ENCODE results near the gene RNU7-1.

Gene RNU7-1

GRCh38 chr12:6938353-6939190 lies 5.0 kb upstream of the RNU7-1 start:
- DNase-seq: no peak

DNA sequence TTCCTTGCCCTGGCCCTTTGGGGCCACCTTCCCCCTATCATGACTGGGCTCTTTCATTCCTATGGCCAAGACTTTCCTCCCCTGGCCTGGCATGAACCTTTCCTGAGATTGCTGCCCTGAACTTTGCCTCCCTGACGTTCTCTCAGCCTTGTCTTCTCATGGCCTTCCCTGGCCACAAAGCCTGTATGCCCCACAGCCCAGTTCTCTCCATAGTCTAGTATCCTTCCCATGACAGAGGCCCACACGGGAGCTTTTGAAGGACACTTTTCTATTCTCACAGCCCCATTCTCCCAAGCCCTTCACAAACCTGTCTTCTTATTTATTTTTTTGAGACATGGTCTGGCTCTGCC lies 4.5 kb upstream of the RNU7-1 start:
- DNase-seq: no peak

DNA sequence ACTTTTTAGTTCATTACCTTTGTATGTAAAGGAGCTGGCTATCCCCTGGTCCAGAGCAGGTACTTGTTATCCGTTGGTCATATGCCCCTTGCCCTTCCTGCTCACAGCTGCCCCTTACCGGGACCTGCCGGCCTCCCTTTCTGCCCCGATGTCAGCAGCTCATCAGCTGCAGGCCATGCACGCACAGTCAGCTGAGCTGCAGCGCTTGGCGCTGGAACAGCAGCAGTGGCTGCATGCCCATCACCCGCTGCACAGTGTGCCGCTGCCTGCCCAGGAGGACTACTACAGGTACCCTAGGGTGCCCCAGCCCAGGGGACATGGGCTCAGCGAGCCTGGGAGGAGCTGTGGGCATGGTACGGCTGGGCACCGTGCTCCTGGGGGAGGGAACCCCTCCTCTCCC lies 2.3 kb upstream of the RNU7-1 start:
- DNase-seq: no peak

DNA sequence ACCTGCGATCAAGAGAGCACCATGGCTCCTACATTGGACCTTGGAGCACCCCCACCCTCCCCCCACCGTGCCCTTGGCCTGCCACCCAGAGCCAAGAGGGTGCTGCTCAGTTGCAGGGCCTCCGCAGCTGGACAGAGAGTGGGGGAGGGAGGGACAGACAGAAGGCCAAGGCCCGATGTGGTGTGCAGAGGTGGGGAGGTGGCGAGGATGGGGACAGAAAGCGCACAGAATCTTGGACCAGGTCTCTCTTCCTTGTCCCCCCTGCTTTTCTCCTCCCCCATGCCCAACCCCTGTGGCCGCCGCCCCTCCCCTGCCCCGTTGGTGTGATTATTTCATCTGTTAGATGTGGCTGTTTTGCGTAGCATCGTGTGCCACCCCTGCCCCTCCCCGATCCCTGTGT lies 1.8 kb upstream of the RNU7-1 start:
- DNase-seq: no peak

DNA sequence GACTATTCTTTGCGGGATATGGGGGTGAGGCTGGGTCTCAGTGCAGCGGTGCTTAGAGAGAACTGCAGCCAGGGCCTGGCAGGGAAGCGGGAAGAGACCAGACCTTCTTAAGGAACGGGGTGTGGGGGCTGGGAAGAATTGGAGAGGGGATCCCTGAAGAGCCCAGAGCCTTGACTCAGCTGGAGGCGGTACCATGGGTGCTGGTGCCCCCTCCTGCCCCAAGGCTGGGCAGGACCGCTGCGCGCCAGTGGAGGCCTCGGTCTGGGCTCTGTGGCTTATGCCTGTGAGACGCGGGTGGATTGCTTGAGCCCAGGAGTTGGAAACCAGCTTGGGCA lies 1.3 kb upstream of the RNU7-1 start:
- no peak for DNase-seq

- DNase-seq: peak; percentile 79
Observed at GRCh38 chr12:6943389-6943721, 261 bp upstream of the RNU7-1 start.

GRCh38 chr12:6944381-6945186 lies 968 bp downstream of the RNU7-1 start:
- peak; percentile 55 for DNase-seq

DNA sequence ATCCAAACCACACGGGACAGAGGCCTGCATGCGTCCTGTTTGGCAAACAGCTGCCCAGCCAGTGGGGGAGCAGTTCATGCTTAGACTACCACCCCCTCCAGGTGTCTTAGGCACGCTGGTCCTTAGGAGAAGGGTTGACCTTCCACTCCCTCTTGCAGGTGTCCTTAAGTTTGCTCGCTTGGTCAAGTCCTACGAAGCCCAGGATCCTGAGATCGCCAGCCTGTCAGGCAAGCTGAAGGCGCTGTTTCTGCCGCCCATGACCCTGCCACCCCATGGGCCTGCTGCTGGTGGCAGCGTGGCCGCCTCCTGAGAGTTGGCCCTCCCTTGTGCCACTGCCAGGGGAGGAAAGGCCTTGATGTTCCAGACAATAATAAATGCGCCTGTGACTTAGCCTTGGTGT lies 2.0 kb downstream of the RNU7-1 start:
- no peak for DNase-seq

DNA sequence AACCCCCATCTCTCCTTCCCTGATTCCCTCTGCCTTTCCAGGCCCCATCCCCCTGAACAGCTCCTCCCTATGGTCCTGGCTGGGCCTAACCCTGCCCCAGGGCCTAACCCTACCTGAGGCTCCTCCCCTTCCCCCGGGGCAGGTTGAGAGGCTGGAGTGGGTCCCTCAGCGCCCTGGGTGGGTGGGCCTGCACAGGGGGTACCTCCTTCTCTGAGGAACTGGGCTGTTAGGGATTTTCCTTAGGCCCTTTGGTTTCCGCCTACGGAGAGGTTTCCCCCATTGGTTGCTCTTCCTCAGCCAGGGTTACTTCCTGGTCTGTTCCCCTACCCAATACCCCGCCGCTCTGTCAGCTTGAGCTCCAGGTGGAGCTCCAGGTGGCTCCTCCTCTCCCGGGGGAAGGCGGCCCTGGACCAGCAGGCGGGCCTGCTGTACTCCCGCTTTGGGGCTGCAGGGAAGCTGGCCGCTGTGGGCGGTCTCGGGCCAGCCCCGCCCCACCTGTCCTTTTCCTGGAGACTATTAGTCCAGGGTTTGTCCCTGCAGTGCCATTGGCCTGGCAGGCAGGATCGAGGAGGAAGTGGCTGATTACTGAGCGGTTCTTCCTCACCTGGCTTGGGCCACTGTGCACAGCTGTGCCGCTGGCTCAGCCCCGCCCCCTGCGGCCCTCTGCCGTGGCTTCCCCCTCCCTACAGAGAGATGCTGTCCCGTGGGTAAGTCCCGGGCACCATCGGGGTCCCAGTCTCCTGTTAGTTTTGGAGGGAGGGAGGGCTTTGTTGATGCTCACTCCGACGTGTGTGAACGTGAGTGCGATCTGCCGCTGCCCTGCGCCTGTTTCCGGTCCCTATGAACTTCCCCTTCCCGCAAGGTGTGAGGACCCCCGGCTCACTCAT lies 2.7 kb downstream of the RNU7-1 start:
- peak; percentile 81 for DNase-seq

DNA sequence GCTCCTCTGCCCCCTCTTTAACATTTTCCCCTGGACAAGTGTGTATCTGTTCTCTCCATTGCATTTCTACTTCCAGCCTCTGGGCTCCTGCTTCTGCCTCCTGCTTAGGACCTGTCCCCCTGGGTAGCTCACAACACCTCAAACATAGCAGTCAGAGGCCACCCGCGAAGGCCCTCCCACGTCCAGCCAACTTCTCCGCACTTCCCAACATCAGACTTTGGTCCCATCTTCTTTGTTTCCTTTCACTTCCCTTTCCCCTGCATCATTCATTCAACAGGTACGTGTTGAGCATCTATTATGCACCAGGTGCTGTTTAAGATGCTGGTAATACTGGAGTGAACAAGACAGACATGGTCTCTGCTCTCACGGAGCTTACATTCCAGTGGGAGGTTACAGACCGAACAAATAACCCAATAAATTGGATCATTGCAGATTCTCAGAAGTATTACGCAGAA lies 3.3 kb downstream of the RNU7-1 start:
- no peak for DNase-seq

- DNase-seq: no peak
Observed at GRCh38 chr12:6947615-6948014, 4.0 kb downstream of the RNU7-1 start.

GRCh38 chr12:6948873-6949594 lies 5.4 kb downstream of the RNU7-1 start:
- DNase-seq: no peak

DNA sequence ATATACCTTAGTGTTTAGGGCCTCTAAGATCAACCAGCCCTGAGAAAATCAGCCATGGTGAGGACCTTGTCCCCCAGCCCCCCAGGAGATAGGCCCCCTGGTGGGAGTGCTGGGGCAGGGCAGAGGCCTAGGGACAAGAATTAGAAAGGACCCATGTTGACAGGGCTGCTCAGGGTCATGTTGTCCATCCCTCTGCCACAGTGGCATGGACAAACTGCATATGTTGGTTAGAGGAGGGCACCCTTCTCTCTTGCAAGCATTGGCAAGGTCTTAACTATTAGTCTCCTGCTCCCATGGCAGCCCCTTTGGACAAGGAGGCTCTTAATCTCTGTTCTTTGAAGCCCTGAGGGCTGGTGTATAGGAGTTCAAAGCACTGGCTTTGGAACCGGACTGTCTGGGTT lies 6.8 kb downstream of the RNU7-1 start:
- DNase-seq: no peak

- DNase-seq: no peak
Observed at GRCh38 chr12:6950811-6951540, 7.4 kb downstream of the RNU7-1 start, which contains the start of gene PTPN6. Gene PTPN6 (plus strand): TSS chr12:6951356. CDS start chr12:6951513, 157 bp downstream.

- no peak for DNase-seq
Observed at GRCh38 chr12:6951551-6952120, 8.0 kb downstream of the RNU7-1 start.

DNA sequence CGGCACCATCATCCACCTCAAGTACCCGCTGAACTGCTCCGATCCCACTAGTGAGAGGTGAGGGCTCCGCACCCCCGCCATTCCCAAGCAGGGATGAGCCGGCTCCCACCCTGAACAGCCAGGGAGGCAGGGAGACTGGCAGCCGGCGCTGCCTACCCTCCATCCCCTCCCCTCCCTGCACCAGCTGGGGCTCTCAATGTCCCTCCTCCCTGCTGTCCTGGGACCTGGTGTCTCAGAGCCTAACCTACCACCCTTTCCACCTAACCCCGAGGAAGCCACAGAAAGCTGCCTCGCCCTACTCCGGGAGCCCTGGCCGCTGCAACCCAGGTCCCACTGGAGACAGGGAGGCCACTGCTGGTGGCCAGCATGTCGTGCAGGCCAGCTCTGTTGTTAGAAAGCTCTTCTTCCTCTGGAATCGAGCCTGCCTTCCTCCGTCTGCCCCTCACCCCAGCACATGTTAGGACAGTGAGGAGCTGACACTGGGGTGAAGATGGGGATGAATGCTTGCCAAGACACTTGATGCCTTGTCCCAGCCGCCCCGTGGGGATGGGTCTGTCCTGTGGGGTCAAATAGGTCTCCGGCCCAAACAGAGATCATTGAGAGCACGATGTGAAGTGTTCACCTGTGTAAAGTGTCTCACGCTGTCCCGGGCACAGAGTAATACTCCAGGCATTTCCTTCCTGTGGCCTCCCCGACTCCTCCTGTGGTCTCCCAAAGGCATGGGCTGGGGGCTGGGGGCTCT lies 8.7 kb downstream of the RNU7-1 start:
- no peak for DNase-seq

DNA sequence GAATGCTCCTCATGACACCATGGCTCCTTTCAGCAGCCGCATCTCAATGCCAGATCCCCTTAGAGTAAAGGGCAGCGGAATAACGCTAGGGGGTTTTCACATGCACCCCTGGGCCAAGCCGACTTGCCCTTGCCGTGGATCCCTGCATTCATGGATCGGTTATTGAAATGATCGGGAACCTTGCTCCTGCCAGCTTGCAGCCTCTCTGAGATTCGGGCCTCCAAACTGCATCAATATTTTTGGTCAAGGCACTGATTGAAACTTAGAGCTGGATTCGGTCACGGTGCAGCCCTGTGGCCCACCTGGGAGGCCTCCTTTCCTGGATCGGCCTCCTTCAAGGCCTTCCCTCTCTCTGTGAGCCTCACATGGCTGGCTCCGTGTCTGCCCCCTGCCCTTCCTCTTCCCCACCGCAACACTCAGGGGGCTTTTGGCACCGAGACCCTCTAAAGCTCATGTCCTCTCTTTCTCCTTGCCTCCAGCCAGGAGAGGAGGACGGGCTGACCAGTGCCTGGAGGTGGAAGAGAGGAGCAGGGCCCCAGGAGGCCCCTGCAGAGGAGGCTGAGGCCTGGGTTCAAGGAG lies 9.3 kb downstream of the RNU7-1 start:
- DNase-seq: no peak

- DNase-seq: no peak
Observed at GRCh38 chr12:6953442-6954315, 10.1 kb downstream of the RNU7-1 start.

GRCh38 chr12:6954316-6955107 lies 10.9 kb downstream of the RNU7-1 start:
- no peak for DNase-seq
